GM12864 (cell line): ENCODE measurements around the gene MYH7B.

Experiments
- DNase-seq: peaks from one replicate; pipeline ENCODE4 v3.0.0-alpha.2; 2011; ENCODE audit warnings: low read depth
- H3K4me3 ChIP-seq: 2 replicates; pipeline ENCODE4 v1.5.1; 2011; ENCODE audit warnings: mild to moderate bottlenecking, low read depth, low read length, control low read depth
- CTCF ChIP-seq: IDR thresholded peaks from 2 replicates; pipeline ENCODE4 v1.5.1; 2011; ENCODE audit warnings: low read depth, mild to moderate bottlenecking, moderate library complexity, low read length, control low read depth, inconsistent platforms; ENCODE audit errors: missing control alignments

Gene MYH7B

GRCh38 chr20:34993941-34994508, 38.4 kb downstream of the MYH7B start:
- H3K4me3 ChIP-seq: no peak overlapping the region
- no peak for DNase-seq
- TF ChIP-seq CTCF: no peak

GRCh38 chr20:34994509-34995131, 39.0 kb downstream of the MYH7B start:
- no peak for TF ChIP-seq CTCF
- no peak overlapping the region for H3K4me3 ChIP-seq

GRCh38 chr20:34995192-34995591, 39.5 kb downstream of the MYH7B start:
- TF ChIP-seq CTCF: no peak
- no peak overlapping the region for H3K4me3 ChIP-seq
- DNase-seq: no peak

More at GRCh38 chr20:34994509-34995131, 39.0 kb downstream of the MYH7B start:
- no peak for DNase-seq

- no peak overlapping the region for H3K4me3 ChIP-seq
- DNase-seq: no peak
- TF ChIP-seq CTCF: no peak
Observed at GRCh38 chr20:34995696-34996095, 40.0 kb downstream of the MYH7B start.

GRCh38 chr20:34996243-34997028, 40.8 kb downstream of the MYH7B start:
- no peak for TF ChIP-seq CTCF
- no peak for DNase-seq
- no peak overlapping the region for H3K4me3 ChIP-seq

GRCh38 chr20:34997131-34997561, 41.5 kb downstream of the MYH7B start:
- no peak for DNase-seq
- TF ChIP-seq CTCF: no peak
- no peak overlapping the region for H3K4me3 ChIP-seq
